ENCODE results near the gene C17orf67.

C17orf67 gene

DNA sequence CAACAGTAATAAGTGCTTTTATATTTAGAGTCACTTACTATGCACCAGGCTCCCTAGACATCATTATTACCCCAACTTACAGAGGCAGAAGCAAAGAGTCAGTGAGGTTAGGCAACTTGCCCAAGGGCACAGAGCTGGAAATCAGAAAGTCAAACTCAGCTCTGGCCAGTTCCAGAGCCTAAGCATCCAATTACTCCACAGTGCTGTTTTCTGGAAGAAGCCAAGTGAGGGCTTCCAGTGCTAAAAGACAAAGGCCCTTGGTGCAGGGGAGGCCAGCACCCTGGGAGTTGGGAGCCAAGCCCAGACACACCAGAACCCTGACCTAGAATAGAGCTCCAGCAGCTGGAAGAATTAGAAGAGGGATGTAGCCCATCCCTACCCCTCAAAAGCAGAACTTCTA is 40.2 kb downstream of the C17orf67 start:
- TF ChIP-seq, protein P1, sequence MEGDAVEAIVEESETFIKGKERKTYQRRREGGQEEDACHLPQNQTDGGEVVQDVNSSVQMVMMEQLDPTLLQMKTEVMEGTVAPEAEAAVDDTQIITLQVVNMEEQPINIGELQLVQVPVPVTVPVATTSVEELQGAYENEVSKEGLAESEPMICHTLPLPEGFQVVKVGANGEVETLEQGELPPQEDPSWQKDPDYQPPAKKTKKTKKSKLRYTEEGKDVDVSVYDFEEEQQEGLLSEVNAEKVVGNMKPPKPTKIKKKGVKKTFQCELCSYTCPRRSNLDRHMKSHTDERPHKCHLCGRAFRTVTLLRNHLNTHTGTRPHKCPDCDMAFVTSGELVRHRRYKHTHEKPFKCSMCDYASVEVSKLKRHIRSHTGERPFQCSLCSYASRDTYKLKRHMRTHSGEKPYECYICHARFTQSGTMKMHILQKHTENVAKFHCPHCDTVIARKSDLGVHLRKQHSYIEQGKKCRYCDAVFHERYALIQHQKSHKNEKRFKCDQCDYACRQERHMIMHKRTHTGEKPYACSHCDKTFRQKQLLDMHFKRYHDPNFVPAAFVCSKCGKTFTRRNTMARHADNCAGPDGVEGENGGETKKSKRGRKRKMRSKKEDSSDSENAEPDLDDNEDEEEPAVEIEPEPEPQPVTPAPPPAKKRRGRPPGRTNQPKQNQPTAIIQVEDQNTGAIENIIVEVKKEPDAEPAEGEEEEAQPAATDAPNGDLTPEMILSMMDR (IDR thresholded peaks at IDR 0.05; ENCODE audit: low read depth, low read length): no peak
- DNase-seq (ENCODE audit: low read depth in 2 of 2): no peak
- no peak overlapping the region for H3K4me3 ChIP-seq (replicated peaks in 1 of 2; ENCODE audit: low read depth in 2 of 2, low read length in 2 of 2)

DNA sequence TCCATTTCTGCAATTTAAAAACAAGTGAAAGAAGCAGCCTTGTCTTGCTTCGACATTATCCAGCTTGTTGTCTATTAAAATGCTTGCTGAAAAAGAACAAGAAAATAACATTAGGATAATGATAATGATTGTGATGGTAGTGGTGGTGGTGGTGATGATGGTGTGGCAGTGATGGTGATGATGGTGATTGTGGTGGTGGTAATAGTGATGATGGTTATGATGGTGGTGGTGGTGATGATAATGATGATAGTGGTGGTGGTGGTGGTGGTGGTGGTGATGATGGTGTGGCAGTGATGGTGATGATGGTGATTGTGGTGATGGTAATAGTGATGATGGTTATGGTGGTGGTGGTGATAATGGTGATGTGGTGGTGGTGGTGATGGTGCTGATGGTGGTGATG is 41.5 kb downstream of the C17orf67 start:
- H3K4me3 ChIP-seq (replicated peaks in 1 of 2; ENCODE audit: low read depth in 2 of 2, low read length in 2 of 2): no peak overlapping the region
- TF ChIP-seq, protein P1 (IDR thresholded peaks at IDR 0.05; ENCODE audit: low read depth, low read length): no peak

GRCh38 chr17:56786989-56787482 is 46.7 kb downstream of the C17orf67 start:
- no peak overlapping the region for H3K4me3 ChIP-seq (replicated peaks in 1 of 2; ENCODE audit: low read depth in 2 of 2, low read length in 2 of 2)
- DNase-seq (ENCODE audit: low read depth in 2 of 2): peak; percentile 74 to 94
- TF ChIP-seq, protein P1 (IDR thresholded peaks at IDR 0.05; ENCODE audit: low read depth, low read length): no peak

More for the DNA sequence above, 41.5 kb downstream of the C17orf67 start:
- no peak for DNase-seq (ENCODE audit: low read depth in 2 of 2)

- H3K4me3 ChIP-seq (replicated peaks in 1 of 2; ENCODE audit: low read depth in 2 of 2, low read length in 2 of 2): no peak overlapping the region
- TF ChIP-seq, protein P1 (IDR thresholded peaks at IDR 0.05; ENCODE audit: low read depth, low read length): no peak
- no peak for DNase-seq (ENCODE audit: low read depth in 2 of 2)
These were observed 47.6 kb downstream of the C17orf67 start for GRCh38 chr17:56785997-56786680.

- TF ChIP-seq, protein P1 (IDR thresholded peaks at IDR 0.05; ENCODE audit: low read depth, low read length): no peak
- peak in 1 of 2 donors; percentile 12 for DNase-seq (ENCODE audit: low read depth in 2 of 2)
These were observed 48.3 kb downstream of the C17orf67 start for GRCh38 chr17:56785405-56785804.

DNA sequence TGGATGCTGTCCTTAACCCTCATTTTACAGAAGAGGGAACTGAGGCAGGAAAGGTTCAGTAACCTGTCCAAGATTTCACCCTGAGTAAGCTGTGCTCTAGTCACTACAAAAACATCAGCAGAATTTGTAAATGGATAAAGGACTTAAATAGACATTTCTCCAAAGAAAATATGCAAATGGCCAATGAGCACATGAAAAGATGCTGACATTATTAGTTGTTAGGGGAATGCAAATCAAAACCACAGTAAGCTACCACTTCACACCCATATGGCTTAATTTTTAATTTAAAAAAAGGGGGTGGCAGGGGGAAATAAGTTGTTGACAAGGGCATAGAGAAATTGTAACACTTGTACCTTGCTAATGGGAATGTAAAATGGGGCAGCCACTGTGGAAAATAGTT is 51.4 kb downstream of the C17orf67 start:
- TF ChIP-seq, protein P1 (IDR thresholded peaks at IDR 0.05; ENCODE audit: low read depth, low read length): no peak
- DNase-seq (ENCODE audit: low read depth in 2 of 2): no peak
- no peak overlapping the region for H3K4me3 ChIP-seq (replicated peaks in 1 of 2; ENCODE audit: low read depth in 2 of 2, low read length in 2 of 2)

More at GRCh38 chr17:56785405-56785804, 48.3 kb downstream of the C17orf67 start:
- H3K4me3 ChIP-seq (replicated peaks in 1 of 2; ENCODE audit: low read depth in 2 of 2, low read length in 2 of 2): no peak overlapping the region

All from cardiac fibroblast (primary cell).